WERI-Rb-1 (cell line): ENCODE data around the gene CDKN1C.
A peak's percentile ranks its signal among the peaks of the same experiment; 100 is the strongest.

Experiments used
- DNase-seq: peaks from one replicate; pipeline ENCODE4 v3.0.0-alpha.2; 2020
- H3K27ac ChIP-seq: fragments of 250-450 bp; sonication (Bioruptor Pico); 2 replicates; pipeline ENCODE4 v1.5.1; 2020; ENCODE audit warnings: mild to moderate bottlenecking, moderate library complexity
- H3K27me3 ChIP-seq: fragments of 250-450 bp; sonication (Bioruptor Pico); 2 replicates; pipeline ENCODE4 v1.5.1; 2021; ENCODE audit warnings: mild to moderate bottlenecking, low read depth, moderate library complexity; ENCODE audit not compliant: insufficient read depth, severe bottlenecking
- H3K36me3 ChIP-seq: fragments of 250-450 bp; sonication (Bioruptor Pico); 2 replicates; pipeline ENCODE4 v1.5.1; 2020; ENCODE audit warnings: mild to moderate bottlenecking, moderate library complexity
- H3K4me3 ChIP-seq: 2 replicates; pipeline ENCODE4 v1.5.1; 2011; ENCODE audit warnings: low read depth, mild to moderate bottlenecking, control low read depth, low read length
- H3K9me3 ChIP-seq: fragments of 250-450 bp; sonication (Bioruptor Pico); 2 replicates; pipeline ENCODE4 v1.5.1; 2021; ENCODE audit warnings: mild to moderate bottlenecking, moderate library complexity; ENCODE audit not compliant: severe bottlenecking
- CTCF ChIP-seq: IDR thresholded peaks from 2 replicates; pipeline ENCODE4 v1.5.1; 2011; ENCODE audit warnings: low read depth, mild to moderate bottlenecking, control low read depth, inconsistent platforms, low read length

Gene CDKN1C

GRCh38 chr11:2868506-2869133 is 17.0 kb downstream of the CDKN1C start:
- Histone ChIP-seq H3K36me3 (no peaks in the 10 kb centered on the region), H3K4me3 (peak overlapping the region; percentile 13), H3K27ac (peak overlapping the region; percentile 69), H3K9me3 (no peaks in the 10 kb centered on the region), H3K27me3 (no peaks in the 10 kb centered on the region)
- TF ChIP-seq CTCF: no peak
- DNase-seq: no peak

DNA sequence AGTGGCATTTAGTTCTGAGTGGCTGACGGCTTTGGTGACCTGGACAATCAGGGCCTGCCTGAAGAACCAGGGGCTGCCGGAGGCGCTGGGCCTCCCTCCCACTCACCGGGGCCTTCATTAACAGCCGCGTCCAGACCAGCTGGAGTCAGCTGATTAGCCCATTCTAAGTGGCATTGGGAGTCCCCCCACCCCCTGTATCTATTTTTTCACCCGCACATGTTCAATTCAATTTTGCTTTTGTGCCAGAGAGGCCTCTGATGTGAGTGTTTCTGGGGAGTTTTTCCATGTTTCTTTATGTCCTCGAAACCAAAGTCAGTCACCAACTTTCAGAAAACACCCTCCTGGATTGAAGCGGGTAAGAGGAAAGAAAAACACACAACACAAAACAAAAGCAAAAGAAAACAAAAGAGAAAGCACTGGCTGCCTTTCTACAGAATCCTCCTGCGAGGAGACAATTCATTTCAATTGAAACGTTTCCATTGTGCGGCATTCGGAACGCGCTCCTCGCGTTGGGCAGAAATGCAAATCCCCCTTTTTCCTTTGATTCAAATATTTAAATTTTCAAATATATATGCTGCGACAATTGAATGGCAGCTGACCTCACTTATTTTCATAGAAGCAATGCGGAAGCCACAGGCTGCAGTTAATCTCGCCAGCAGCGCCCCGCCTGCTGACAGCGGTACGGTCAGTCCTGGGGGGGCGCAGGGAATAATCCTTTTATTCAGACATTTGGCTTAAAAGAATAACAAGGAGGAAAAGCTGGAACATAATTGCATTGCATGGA is 17.7 kb downstream of the CDKN1C start:
- Histone ChIP-seq H3K27me3 (no peaks in the 10 kb centered on the region), H3K36me3 (no peaks in the 10 kb centered on the region), H3K27ac (peak overlapping the region; percentile 69), H3K9me3 (no peaks in the 10 kb centered on the region), H3K4me3 (peak overlapping the region; percentile 13)
- peak; percentile 40 for DNase-seq
- TF ChIP-seq CTCF: no peak

- TF ChIP-seq CTCF: no peak
- H3K4me3 ChIP-seq: no peak overlapping the region
- H3K27me3 ChIP-seq: no peaks in the 10 kb centered on the region
- H3K36me3 ChIP-seq: no peaks in the 10 kb centered on the region
- DNase-seq: no peak
- no peak overlapping the region for H3K27ac ChIP-seq
- no peaks in the 10 kb centered on the region for H3K9me3 ChIP-seq
Observed at GRCh38 chr11:2867142-2867541, 18.4 kb downstream of the CDKN1C start.

DNA sequence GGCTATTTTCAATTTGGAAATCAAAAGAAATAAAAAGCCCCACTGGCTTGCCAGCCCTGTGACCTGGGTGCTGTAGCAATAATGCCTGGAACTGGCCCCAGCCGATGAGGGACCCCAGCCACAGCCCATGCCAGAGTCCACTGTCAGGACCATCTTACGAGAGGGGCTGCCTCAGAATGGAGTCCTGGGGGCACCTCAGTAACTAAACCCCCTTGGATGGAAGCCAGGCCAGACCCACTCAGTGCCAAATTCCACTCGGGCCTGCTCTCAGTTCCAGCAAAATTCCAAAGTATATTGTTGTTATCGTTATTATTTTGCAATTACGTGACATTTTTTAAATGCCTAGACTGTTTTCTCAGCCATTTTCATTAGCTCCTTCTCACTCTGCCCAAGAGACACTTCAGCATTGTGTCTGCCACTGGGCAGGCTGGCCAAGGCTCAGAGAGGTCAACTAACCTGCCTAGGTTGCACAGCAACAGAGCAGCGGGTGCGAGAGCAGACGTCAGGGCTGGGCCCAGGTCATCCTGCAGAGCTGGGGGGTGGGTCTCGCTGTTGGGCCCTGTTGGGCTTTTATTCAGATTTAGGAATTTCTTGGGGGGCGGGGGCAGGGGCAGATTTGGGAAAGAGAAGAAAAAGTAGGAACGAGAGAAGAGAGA is 19.5 kb downstream of the CDKN1C start:
- TF ChIP-seq CTCF: no peak
- Histone ChIP-seq H3K27me3 (no peaks in the 10 kb centered on the region), H3K9me3 (no peaks in the 10 kb centered on the region), H3K4me3 (no peak overlapping the region), H3K27ac (no peak overlapping the region), H3K36me3 (no peaks in the 10 kb centered on the region)
- no peak for DNase-seq

GRCh38 chr11:2864901-2865300 is 20.7 kb downstream of the CDKN1C start:
- H3K27me3 ChIP-seq: no peaks in the 10 kb centered on the region
- TF ChIP-seq CTCF: no peak

More at GRCh38 chr11:2864901-2865300, 20.7 kb downstream of the CDKN1C start:
- H3K27ac ChIP-seq: no peak overlapping the region
- DNase-seq: no peak
- H3K36me3 ChIP-seq: no peaks in the 10 kb centered on the region
- no peak overlapping the region for H3K4me3 ChIP-seq
- H3K9me3 ChIP-seq: no peaks in the 10 kb centered on the region
